Keratinocyte (primary cell): ENCODE data around the gene TMBIM4. TPM values are rescaled to one million over a fixed set of nuclear protein-coding genes. Genes with fewer than 3 reads are reported as not detected.

Source experiments
- DNase-seq: peaks from one replicate; pipeline ENCODE4 v3.0.0-alpha.2; 2011; ENCODE audit warnings: low read depth, missing footprints, low spot score
- FAIRE-seq: peaks from 2 replicates; lab custom pipeline; 2011; peaks lifted over from hg19 to GRCh38; lab: Jason Lieb, UNC
- H2AFZ ChIP-seq: 2 replicates; pipeline ENCODE4 v1.6.0; 2012; ENCODE audit warnings: low read length, control low read depth, inconsistent platforms; ENCODE audit not compliant: control insufficient read depth
- H3K27ac ChIP-seq: 2 replicates; pipeline ENCODE4 v1.5.1; 2011; ENCODE audit warnings: low read length; ENCODE audit not compliant: control insufficient read depth, insufficient read depth
- H3K27me3 ChIP-seq: 3 replicates; pipeline ENCODE4 v1.6.0; 2011; ENCODE audit warnings: low read length; ENCODE audit not compliant: control insufficient read depth, insufficient read depth; ENCODE audit errors: extremely low read depth
- H3K36me3 ChIP-seq, 2 experiments: 2 replicates in 1 of 2; 3 replicates in 1 of 2; pipeline ENCODE4 v1.5.1; 2011; ENCODE audit warnings: low read length in 2 of 2, mild to moderate bottlenecking in 1 of 2; ENCODE audit not compliant: control insufficient read depth in 2 of 2, insufficient read depth in 2 of 2; ENCODE audit errors: extremely low read depth in 1 of 2
- H3K4me1 ChIP-seq: 3 replicates; pipeline ENCODE4 v1.5.1; 2011; ENCODE audit warnings: low read length; ENCODE audit not compliant: control insufficient read depth, insufficient read depth; ENCODE audit errors: extremely low read depth
- H3K4me2 ChIP-seq: 3 replicates; pipeline ENCODE4 v1.6.0; 2011; ENCODE audit warnings: low read depth, low read length; ENCODE audit not compliant: control insufficient read depth, insufficient read depth; ENCODE audit errors: extremely low read depth
- H3K4me3 ChIP-seq, 3 experiments: fragments of 200-600 bp in 1 of 3; sonication (generic) in 1 of 3; 2 replicates in 2 of 3; 3 replicates in 1 of 3; pipeline ENCODE4 v1.5.1; 2011 to 2016; ENCODE audit warnings: low read length in 3 of 3, mild to moderate bottlenecking in 3 of 3, control low read depth in 2 of 3, inconsistent platforms in 1 of 3, low read depth in 1 of 3, mixed read lengths in 1 of 3, mixed run types in 1 of 3, moderate library complexity in 1 of 3; ENCODE audit not compliant: control insufficient read depth in 2 of 3, insufficient read depth in 2 of 3; ENCODE audit errors: extremely low read depth in 1 of 3
- H3K79me2 ChIP-seq: 2 replicates; pipeline ENCODE4 v1.6.0; 2012; ENCODE audit warnings: low read length; ENCODE audit not compliant: control insufficient read depth, insufficient read depth
- H3K9ac ChIP-seq: 3 replicates; pipeline ENCODE4 v1.6.0; 2011; ENCODE audit warnings: low read length; ENCODE audit not compliant: control insufficient read depth, insufficient read depth; ENCODE audit errors: extremely low read depth
- H3K9me1 ChIP-seq: 3 replicates; pipeline ENCODE4 v1.6.0; 2011; ENCODE audit warnings: low read length; ENCODE audit not compliant: control insufficient read depth, insufficient read depth; ENCODE audit errors: extremely low read depth
- H3K9me3 ChIP-seq: 2 replicates; pipeline ENCODE4 v1.5.1; 2012; ENCODE audit warnings: low read depth, low read length; ENCODE audit not compliant: control insufficient read depth
- H4K20me1 ChIP-seq: 3 replicates; pipeline ENCODE4 v1.6.0; 2011; ENCODE audit warnings: low read length; ENCODE audit not compliant: control insufficient read depth, insufficient read depth; ENCODE audit errors: extremely low read depth
- EZH2 ChIP-seq: IDR thresholded peaks from one replicate; pipeline ENCODE4 v1.6.1; 2012; ENCODE audit warnings: inconsistent platforms, mild to moderate bottlenecking, low read length, moderate library complexity
- dilution Hi-C: fragments of 300-500 bp; cut with MboI; formaldehyde crosslinking; loops from one replicate; pipeline ENCODE4 v1.7.0; 2020; ENCODE audit warnings: low sequenced_read_pairs; ENCODE audit not compliant: extremely low pct_ligation_motif_present
- polyA plus RNA-seq, 5 experiments: library from polyadenylated mRNA; depleted of rRNA in 3 of 5; stranded (reverse) in 3 of 5; stranded (forward) in 1 of 5; unstranded in 1 of 5; fragments of >200 nt; gene quantifications; 1 replicate in 1 of 5; 2 replicates in 3 of 5; 3 replicates in 1 of 5; pipeline versions ENCODE4 v1.2.1 to v1.2.3, GENCODE V29; 2011 to 2012; ENCODE audit warnings: missing spikeins in 2 of 5, low read depth in 1 of 5, low replicate concordance in 1 of 5
- TF ChIP-seq, protein P1 (sequence below), 3 experiments: IDR thresholded peaks in 1 of 3; conservative IDR thresholded peaks in 1 of 3; optimal IDR thresholded peaks in 1 of 3; 2 replicates in 2 of 3; 3 replicates in 1 of 3; pipeline versions ENCODE3 to v1.5.1; 2011; ENCODE audit warnings: low read length in 3 of 3, mild to moderate bottlenecking in 3 of 3, moderate library complexity in 2 of 3, control low read depth in 1 of 3, inconsistent platforms in 1 of 3; ENCODE audit not compliant: insufficient read depth in 2 of 3; ENCODE audit errors: extremely low read depth in 1 of 3

TMBIM4 gene
- polyA plus RNA-seq, 1 donor (not counting 4 experiments of a cell fraction or from before 2014, with no cell fraction given), result 111 TPM

GRCh38 chr12:66115071-66115600, 54.7 kb downstream of the TMBIM4 start:
- FAIRE-seq (no peak), DNase-seq (no peak)
- Histone ChIP-seq H3K4me2 (no peak overlapping the region), H3K36me3 (no peaks in the 10 kb centered on the region), H3K79me2 (no peaks in the 10 kb centered on the region), H3K27me3 (no peaks in the 10 kb centered on the region), H3K27ac (no peak overlapping the region), H3K9me1 (no peaks in the 10 kb centered on the region), H3K4me1 (no peaks in the 10 kb centered on the region), H3K9me3 (no peaks in the 10 kb centered on the region), H3K9ac (no peak overlapping the region), H3K4me3 (no peak overlapping the region), H4K20me1 (no peaks in the 10 kb centered on the region), H2AFZ (no peak overlapping the region)
- TF ChIP-seq, protein P1, sequence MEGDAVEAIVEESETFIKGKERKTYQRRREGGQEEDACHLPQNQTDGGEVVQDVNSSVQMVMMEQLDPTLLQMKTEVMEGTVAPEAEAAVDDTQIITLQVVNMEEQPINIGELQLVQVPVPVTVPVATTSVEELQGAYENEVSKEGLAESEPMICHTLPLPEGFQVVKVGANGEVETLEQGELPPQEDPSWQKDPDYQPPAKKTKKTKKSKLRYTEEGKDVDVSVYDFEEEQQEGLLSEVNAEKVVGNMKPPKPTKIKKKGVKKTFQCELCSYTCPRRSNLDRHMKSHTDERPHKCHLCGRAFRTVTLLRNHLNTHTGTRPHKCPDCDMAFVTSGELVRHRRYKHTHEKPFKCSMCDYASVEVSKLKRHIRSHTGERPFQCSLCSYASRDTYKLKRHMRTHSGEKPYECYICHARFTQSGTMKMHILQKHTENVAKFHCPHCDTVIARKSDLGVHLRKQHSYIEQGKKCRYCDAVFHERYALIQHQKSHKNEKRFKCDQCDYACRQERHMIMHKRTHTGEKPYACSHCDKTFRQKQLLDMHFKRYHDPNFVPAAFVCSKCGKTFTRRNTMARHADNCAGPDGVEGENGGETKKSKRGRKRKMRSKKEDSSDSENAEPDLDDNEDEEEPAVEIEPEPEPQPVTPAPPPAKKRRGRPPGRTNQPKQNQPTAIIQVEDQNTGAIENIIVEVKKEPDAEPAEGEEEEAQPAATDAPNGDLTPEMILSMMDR (optimal IDR thresholded peaks at IDR 0.05 in 1 of 3, IDR thresholded peaks at IDR 0.05 in 1 of 3, conservative IDR thresholded peaks at IDR 0.05 in 1 of 3; ENCODE audit: extremely low read depth in 1 of 3, insufficient read depth in 2 of 3, low read length in 3 of 3), result no peak
- no peak for TF ChIP-seq EZH2
- dilution Hi-C loops, result no loop called here

DNA sequence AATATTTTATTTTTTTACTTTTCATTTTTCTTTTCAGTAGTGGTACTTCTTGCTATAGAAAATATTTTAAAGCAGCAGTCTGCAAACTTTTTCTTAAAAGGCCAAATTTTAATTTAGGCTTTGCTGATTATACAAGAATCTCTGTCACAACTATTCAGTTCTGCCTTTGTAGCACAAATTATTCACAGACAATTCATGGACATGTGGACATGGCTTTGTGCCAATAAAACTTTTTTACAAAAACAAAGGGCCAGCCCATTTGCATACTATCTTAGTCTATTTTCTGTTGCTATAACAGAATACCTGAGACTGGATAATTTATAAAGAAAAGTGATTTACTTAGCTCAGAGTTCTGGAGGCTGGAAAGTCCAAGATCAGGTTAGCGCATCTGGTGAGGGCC, 56.3 kb downstream of the TMBIM4 start:
- no peak overlapping the region for H3K4me2 ChIP-seq
- dilution Hi-C loops, result no loop called here
- DNase-seq (no peak), FAIRE-seq (no peak)
- no peak overlapping the region for H3K4me3 ChIP-seq
- H3K79me2 ChIP-seq, result no peaks in the 10 kb centered on the region
- no peaks in the 10 kb centered on the region for H3K4me1 ChIP-seq
- TF ChIP-seq EZH2, result no peak
- H2AFZ ChIP-seq, result no peak overlapping the region
- H3K27me3 ChIP-seq, result no peaks in the 10 kb centered on the region
- no peak overlapping the region for H3K27ac ChIP-seq
- H3K9me1 ChIP-seq, result no peaks in the 10 kb centered on the region
- H3K36me3 ChIP-seq, result no peaks in the 10 kb centered on the region
- H3K9ac ChIP-seq, result no peak overlapping the region
- no peaks in the 10 kb centered on the region for H4K20me1 ChIP-seq
- H3K9me3 ChIP-seq, result no peaks in the 10 kb centered on the region

DNA sequence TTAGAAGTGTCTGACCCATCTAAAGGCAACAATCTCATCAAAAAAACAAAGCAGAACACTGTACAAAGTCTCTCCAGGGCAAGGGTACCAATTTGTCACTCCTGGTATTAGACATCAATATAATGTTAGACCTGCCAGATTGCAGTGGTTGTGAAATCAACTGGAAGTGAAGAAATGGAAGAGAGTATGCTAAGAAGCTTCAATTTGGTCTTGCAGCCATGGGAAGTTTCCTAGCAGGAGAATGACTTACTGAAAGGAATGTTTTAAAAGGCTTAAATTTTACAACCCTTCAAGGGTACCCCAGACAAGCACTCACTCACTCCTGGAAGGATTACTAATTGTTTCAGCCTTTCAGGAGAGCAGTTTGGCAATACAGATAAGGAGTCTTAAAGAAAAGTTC, 58.2 kb downstream of the TMBIM4 start:
- H2AFZ ChIP-seq, result no peak overlapping the region
- DNase-seq (no peak), FAIRE-seq (no peak)
- H3K79me2 ChIP-seq, result no peaks in the 10 kb centered on the region
- H3K9ac ChIP-seq, result no peak overlapping the region
- H3K4me2 ChIP-seq, result no peak overlapping the region
- no peak for TF ChIP-seq EZH2
- TF ChIP-seq, protein P1 (optimal IDR thresholded peaks at IDR 0.05 in 1 of 3, IDR thresholded peaks at IDR 0.05 in 1 of 3, conservative IDR thresholded peaks at IDR 0.05 in 1 of 3; ENCODE audit: extremely low read depth in 1 of 3, insufficient read depth in 2 of 3, low read length in 3 of 3), result no peak
- no peaks in the 10 kb centered on the region for H3K27me3 ChIP-seq
- H4K20me1 ChIP-seq, result no peaks in the 10 kb centered on the region
- dilution Hi-C loops, result no loop called here
- no peaks in the 10 kb centered on the region for H3K9me1 ChIP-seq
- H3K4me3 ChIP-seq, result no peak overlapping the region
- H3K36me3 ChIP-seq, result no peaks in the 10 kb centered on the region
- H3K9me3 ChIP-seq, result no peaks in the 10 kb centered on the region
- no peak overlapping the region for H3K27ac ChIP-seq
- H3K4me1 ChIP-seq, result peaks cover 5% of the 10 kb centered on the region
